BLaER1 treated with 17β-estradiol and CSF1 and Interleukin-3, amounts not matched to agents 10 nM and 100 nM (cell line): Measurements from ENCODE around the gene SAXO2.
"Not testable (repeated sequence)": the region's sequence is repeated elsewhere in the genome, so short reads cannot be mapped to it uniquely, and the experiment has no call there.

ENCODE experiments used
- H3K27ac ChIP-seq, 11 experiments: shearing (Covaris generic); formaldehyde crosslinking; 2 replicates each; pipeline ENCODE4 v1.8.1; 2022
- H3K27me3 ChIP-seq, 11 experiments: shearing (Covaris generic); formaldehyde crosslinking; 2 replicates each; pipeline ENCODE4 v1.8.1; 2022
- H3K36me3 ChIP-seq, 11 experiments: shearing (Covaris generic); formaldehyde crosslinking; 2 replicates each; pipeline ENCODE4 v1.8.1; 2022
- H3K4me1 ChIP-seq, 10 experiments: shearing (Covaris generic); formaldehyde crosslinking; 2 replicates each; pipeline ENCODE4 v1.8.1; 2022
- H3K4me2 ChIP-seq, 11 experiments: shearing (Covaris generic); formaldehyde crosslinking; 2 replicates each; pipeline ENCODE4 v1.8.1; 2022
- H3K4me3 ChIP-seq, 10 experiments: shearing (Covaris generic); formaldehyde crosslinking; 2 replicates each; pipeline ENCODE4 v1.8.1; 2022
- H3K9ac ChIP-seq, 11 experiments: shearing (Covaris generic); formaldehyde crosslinking; 2 replicates each; pipeline ENCODE4 v1.8.1; 2022
- H3K9me3 ChIP-seq, 11 experiments: shearing (Covaris generic); formaldehyde crosslinking; replicated peaks in 1 of 11; 2 replicates each; pipeline ENCODE4 v1.8.1; 2022
- H4K20me1 ChIP-seq, 11 experiments: shearing (Covaris generic); formaldehyde crosslinking; 2 replicates each; pipeline ENCODE4 v1.8.1; 2022
- Cebpa-rat ChIP-seq, 11 experiments: shearing (Covaris generic); IDR thresholded peaks; 2 replicates each; pipeline ENCODE4 v1.8.1; 2022

The SAXO2 gene

GRCh38 chr15:82303956-82304777, 41.5 kb downstream of the SAXO2 start:
- Histone ChIP-seq H3K9me3 (no peaks in the 10 kb centered on the region), H3K27ac (no peak overlapping the region)
- no peak for TF ChIP-seq Cebpa-rat (IDR thresholded peaks at IDR 0.05)

GRCh38 chr15:82304778-82305090, 42.1 kb downstream of the SAXO2 start:
- Histone ChIP-seq H3K27me3 (no peaks in the 10 kb centered on the region), H3K4me2 (no peak overlapping the region), H3K4me1 (no peaks in the 10 kb centered on the region), H3K36me3 (no peaks in the 10 kb centered on the region), H4K20me1 (no peaks in the 10 kb centered on the region), H3K9ac (no peak overlapping the region), H3K4me3 (no peak overlapping the region), H3K27ac (no peak overlapping the region), H3K9me3 (no peaks in the 10 kb centered on the region)
- TF ChIP-seq Cebpa-rat (IDR thresholded peaks at IDR 0.05) = no peak

More at GRCh38 chr15:82303956-82304777, 41.5 kb downstream of the SAXO2 start:
- Histone ChIP-seq H3K36me3 (no peaks in the 10 kb centered on the region), H3K4me3 (no peak overlapping the region), H3K27me3 (no peaks in the 10 kb centered on the region), H3K9ac (no peak overlapping the region), H3K4me1 (no peaks in the 10 kb centered on the region), H4K20me1 (no peaks in the 10 kb centered on the region), H3K4me2 (no peak overlapping the region)

DNA sequence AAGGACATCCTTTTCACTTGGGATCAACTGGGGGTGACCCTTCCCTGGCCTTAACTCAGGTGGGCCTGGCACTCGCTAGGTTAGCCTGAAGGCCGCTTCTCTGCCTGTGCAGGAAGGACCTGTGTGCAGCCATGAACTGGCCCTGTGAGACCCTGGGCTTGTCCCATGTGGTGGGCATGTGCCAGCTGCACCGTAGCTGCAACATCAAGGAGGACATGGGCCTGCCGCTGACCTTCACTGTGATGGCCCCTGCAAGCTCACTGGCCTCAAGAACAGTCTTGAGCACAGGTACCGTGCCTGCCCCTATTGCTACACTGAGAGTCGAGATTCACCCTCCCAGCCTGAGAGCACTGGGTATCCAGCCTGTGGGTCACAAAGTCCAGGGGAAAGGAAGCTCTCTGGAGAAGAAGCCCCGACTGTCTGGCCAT, 43.0 kb downstream of the SAXO2 start:
- Histone ChIP-seq H4K20me1 (no peaks in the 10 kb centered on the region), H3K4me3 (no peak overlapping the region), H3K9ac (no peak overlapping the region), H3K4me1 (no peaks in the 10 kb centered on the region), H3K27me3 (no peaks in the 10 kb centered on the region), H3K9me3 (peaks cover 0 to 9% (median 3%) of the 10 kb centered on the region in 11 experiments; a peak in 8 of 22 replicates), H3K4me2 (no peak overlapping the region), H3K27ac (no peak overlapping the region), H3K36me3 (no peaks in the 10 kb centered on the region)
- TF ChIP-seq Cebpa-rat (IDR thresholded peaks at IDR 0.05) = no peak

GRCh38 chr15:82306791-82307713, 44.4 kb downstream of the SAXO2 start:
- TF ChIP-seq Cebpa-rat (IDR thresholded peaks at IDR 0.05) = no peak
- Histone ChIP-seq H3K36me3 (no peaks in the 10 kb centered on the region), H3K27ac (no peak overlapping the region), H3K9me3 (peaks cover 0 to 10% (median 5%) of the 10 kb centered on the region in 11 experiments; a peak in 8 of 22 replicates), H4K20me1 (no peaks in the 10 kb centered on the region), H3K27me3 (no peaks in the 10 kb centered on the region), H3K4me2 (no peak overlapping the region), H3K4me1 (no peaks in the 10 kb centered on the region), H3K4me3 (no peak overlapping the region), H3K9ac (no peak overlapping the region)

- H3K9ac ChIP-seq = no peak overlapping the region
- no peak overlapping the region for H3K4me3 ChIP-seq
- no peak for TF ChIP-seq Cebpa-rat (IDR thresholded peaks at IDR 0.05)
- no peak overlapping the region for H3K4me2 ChIP-seq
- no peaks in the 10 kb centered on the region for H3K27me3 ChIP-seq
- no peak overlapping the region for H3K27ac ChIP-seq
- peaks cover 0 to 10% (median 5%) of the 10 kb centered on the region in 11 experiments; a peak in 8 of 22 replicates for H3K9me3 ChIP-seq
- H3K4me1 ChIP-seq = no peaks in the 10 kb centered on the region
- no peaks in the 10 kb centered on the region for H4K20me1 ChIP-seq
- no peaks in the 10 kb centered on the region for H3K36me3 ChIP-seq
These were observed 45.1 kb downstream of the SAXO2 start for GRCh38 chr15:82307714-82308081.

DNA sequence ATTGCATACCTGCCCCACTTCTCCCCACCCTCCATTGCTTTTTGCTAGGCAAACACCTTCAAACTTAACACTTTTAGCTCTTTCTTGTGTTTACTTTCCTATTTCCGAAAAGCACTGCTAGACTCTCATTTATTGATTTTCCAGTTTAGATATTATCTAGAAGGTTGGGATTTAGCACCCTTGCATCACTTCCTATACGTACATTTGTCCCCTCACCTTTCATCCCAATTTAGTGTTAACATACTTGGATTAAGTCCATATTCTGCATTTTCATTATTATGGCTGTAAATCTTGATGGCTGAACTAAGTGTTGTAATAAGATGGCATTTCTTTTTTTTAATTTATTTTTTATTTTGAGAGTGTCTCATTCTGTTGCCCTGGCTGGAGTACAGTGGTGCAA, 47.2 kb downstream of the SAXO2 start:
- Histone ChIP-seq H3K4me1 (no peaks in the 10 kb centered on the region), H3K27me3 (no peaks in the 10 kb centered on the region), H3K36me3 (no peaks in the 10 kb centered on the region), H3K27ac (no peak overlapping the region), H3K9ac (no peak overlapping the region), H4K20me1 (no peaks in the 10 kb centered on the region), H3K4me3 (no peak overlapping the region), H3K9me3 (peaks cover 0 to 10% (median 5%) of the 10 kb centered on the region in 11 experiments; a peak in 8 of 22 replicates), H3K4me2 (no peak overlapping the region)
- no peak for TF ChIP-seq Cebpa-rat (IDR thresholded peaks at IDR 0.05)

GRCh38 chr15:82311321-82311720, 48.7 kb downstream of the SAXO2 start:
- H3K9me3 ChIP-seq = peaks cover 0 to 10% (median 5%) of the 10 kb centered on the region in 11 experiments; a peak in 8 of 22 replicates
- not testable (repeated sequence) for H4K20me1 ChIP-seq, H3K27ac ChIP-seq, H3K4me2 ChIP-seq, H3K4me3 ChIP-seq, H3K36me3 ChIP-seq, H3K9ac ChIP-seq, H3K4me1 ChIP-seq, H3K27me3 ChIP-seq

GRCh38 chr15:82312586-82313349, 50.1 kb downstream of the SAXO2 start:
- Histone ChIP-seq H3K4me3 (no peak overlapping the region), H3K27ac (no peak overlapping the region), H3K9me3 (peaks cover 0 to 10% (median 5%) of the 10 kb centered on the region in 11 experiments; a peak in 8 of 22 replicates), H3K4me2 (no peak overlapping the region), H3K36me3 (no peaks in the 10 kb centered on the region), H3K27me3 (no peaks in the 10 kb centered on the region), H4K20me1 (no peaks in the 10 kb centered on the region), H3K4me1 (peaks cover 0 to 4% (median 0%) of the 10 kb centered on the region in 10 experiments; a peak in 1 of 20 replicates), H3K9ac (no peak overlapping the region)
- TF ChIP-seq Cebpa-rat (IDR thresholded peaks at IDR 0.05) = no peak

- no peak for TF ChIP-seq Cebpa-rat (IDR thresholded peaks at IDR 0.05)
- no peak overlapping the region for H3K9ac ChIP-seq
- H3K27me3 ChIP-seq = no peaks in the 10 kb centered on the region
- peaks cover 0 to 4% (median 0%) of the 10 kb centered on the region in 10 experiments; a peak in 1 of 20 replicates for H3K4me1 ChIP-seq
- H3K4me3 ChIP-seq = no peak overlapping the region
- no peak overlapping the region for H3K27ac ChIP-seq
- H3K4me2 ChIP-seq = no peak overlapping the region
- H4K20me1 ChIP-seq = no peaks in the 10 kb centered on the region
- peaks cover 0 to 10% (median 5%) of the 10 kb centered on the region in 11 experiments; a peak in 8 of 22 replicates for H3K9me3 ChIP-seq
- no peaks in the 10 kb centered on the region for H3K36me3 ChIP-seq
These were observed 50.8 kb downstream of the SAXO2 start for GRCh38 chr15:82313446-82313845.

DNA sequence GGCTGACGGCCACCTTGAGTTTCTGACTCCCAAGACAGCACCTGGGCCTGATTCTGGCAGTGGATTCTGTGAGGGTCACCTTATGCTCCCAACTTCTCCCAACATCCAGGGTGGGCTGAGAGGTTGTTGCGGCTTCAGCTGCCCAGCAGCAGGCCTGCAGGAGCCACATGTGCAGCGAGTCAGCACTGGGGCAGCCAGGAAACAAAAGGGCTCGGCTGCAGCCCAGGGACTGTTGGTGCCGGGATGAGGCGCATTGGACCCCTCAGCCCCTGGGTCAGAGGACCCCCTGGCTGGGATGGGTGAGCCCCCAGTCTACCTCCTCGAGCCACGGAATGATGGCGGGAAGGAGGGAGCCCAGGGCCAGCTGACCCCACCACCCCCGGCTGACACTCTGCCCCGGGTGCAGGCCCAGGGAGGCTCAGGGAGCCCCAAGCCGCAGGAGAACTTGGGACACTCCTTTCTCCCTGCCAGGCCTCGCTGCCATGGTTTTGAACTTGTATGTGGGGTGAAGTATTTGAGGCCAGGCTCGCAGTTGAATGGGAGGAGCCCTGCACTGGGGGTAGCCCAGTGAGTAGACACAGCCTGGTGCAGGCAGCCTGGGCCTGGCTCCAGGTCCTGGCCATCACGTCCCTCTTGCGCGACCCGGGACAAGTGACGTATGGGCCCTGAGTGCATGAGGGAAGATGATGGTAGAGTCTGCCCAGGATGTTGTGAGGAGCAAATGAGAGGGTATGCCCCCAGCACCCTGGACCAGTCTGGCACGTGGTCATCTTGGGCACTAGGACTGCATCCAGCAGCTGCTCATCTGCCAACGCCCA, 51.5 kb downstream of the SAXO2 start:
- not testable (repeated sequence) for H3K27me3 ChIP-seq, H3K36me3 ChIP-seq, H4K20me1 ChIP-seq, H3K9ac ChIP-seq, H3K27ac ChIP-seq, H3K4me1 ChIP-seq, H3K4me3 ChIP-seq, H3K4me2 ChIP-seq
- peaks cover 0 to 10% (median 5%) of the 10 kb centered on the region in 11 experiments; a peak in 8 of 22 replicates for H3K9me3 ChIP-seq
